DMS79 treated with DMSO at 0.1 percent for 48 hours (cell line): ENCODE measurements around the gene MAD1L1.
"Not testable (repeated sequence)": the region's sequence is repeated elsewhere in the genome, so short reads cannot be mapped to it uniquely, and the experiment has no call there.

Experiments used
- DNase-seq: peaks from one replicate; lab custom pipeline; 2025; lab: John Stamatoyannopoulos, UW

MAD1L1 gene

GRCh38 chr7:2002561-2003450 lies 229.9 kb downstream of the MAD1L1 start:
- DNase-seq, result no peak

- no peak for DNase-seq
Measured at GRCh38 chr7:2001601-2002442, 230.9 kb downstream of the MAD1L1 start.

GRCh38 chr7:2000746-2001321 lies 231.9 kb downstream of the MAD1L1 start:
- no peak for DNase-seq

GRCh38 chr7:2000153-2000687 lies 232.5 kb downstream of the MAD1L1 start:
- no peak for DNase-seq

- DNase-seq, result no peak
Measured at GRCh38 chr7:1999278-1999984, 233.3 kb downstream of the MAD1L1 start.

GRCh38 chr7:1998146-1998545 lies 234.6 kb downstream of the MAD1L1 start:
- no peak for DNase-seq

- DNase-seq, result no peak
Measured at GRCh38 chr7:1997537-1998076, 235.1 kb downstream of the MAD1L1 start.

GRCh38 chr7:1996816-1997215 lies 235.9 kb downstream of the MAD1L1 start:
- DNase-seq, result no peak

GRCh38 chr7:1995911-1996420 lies 236.8 kb downstream of the MAD1L1 start:
- DNase-seq, result not testable (repeated sequence)

GRCh38 chr7:1995426-1995825 lies 237.3 kb downstream of the MAD1L1 start:
- DNase-seq, result no peak

- peak; percentile 84 for DNase-seq
Measured at GRCh38 chr7:1994931-1995330, 237.8 kb downstream of the MAD1L1 start.

GRCh38 chr7:1993776-1994740 lies 238.7 kb downstream of the MAD1L1 start:
- DNase-seq, result no peak

- DNase-seq, result no peak
Measured at GRCh38 chr7:1993031-1993695, 239.6 kb downstream of the MAD1L1 start.

- no peak for DNase-seq
Measured at GRCh38 chr7:1992554-1992953, 240.2 kb downstream of the MAD1L1 start.

- DNase-seq, result peak; percentile 29
Measured at GRCh38 chr7:1990001-1990670, 242.6 kb downstream of the MAD1L1 start.

- DNase-seq, result no peak
Measured at GRCh38 chr7:1989049-1989860, 243.5 kb downstream of the MAD1L1 start.

- DNase-seq, result no peak
Measured at GRCh38 chr7:1988533-1988930, 244.2 kb downstream of the MAD1L1 start.
